Glutamatergic neuron (in vitro differentiated cells): ENCODE measurements around the gene CHODL. TPM values are rescaled to one million over a fixed set of nuclear protein-coding genes. Genes with fewer than 3 reads are reported as not detected.

ENCODE experiments used
- DNase-seq: peaks from one replicate; pipeline ENCODE4 v3.0.0; 2022
- H3K27ac Mint-ChIP-seq: one replicate; pipeline ENCODE4 v1.8.0; 2020; ENCODE audit warnings: mild to moderate bottlenecking, mixed read lengths, inconsistent platforms; ENCODE audit not compliant: unreplicated experiment
- H3K27me3 Mint-ChIP-seq: one replicate; pipeline ENCODE4 v1.8.0; 2020; ENCODE audit warnings: mild to moderate bottlenecking, moderate library complexity, mixed read lengths, inconsistent platforms; ENCODE audit not compliant: unreplicated experiment
- H3K36me3 Mint-ChIP-seq: one replicate; pipeline ENCODE4 v1.8.0; 2020; ENCODE audit warnings: mild to moderate bottlenecking, mixed read lengths, inconsistent platforms; ENCODE audit not compliant: unreplicated experiment
- H3K4me1 Mint-ChIP-seq: one replicate; pipeline ENCODE4 v1.8.0; 2020; ENCODE audit warnings: mild to moderate bottlenecking, low read depth, mixed read lengths, inconsistent platforms; ENCODE audit not compliant: unreplicated experiment
- H3K4me3 Mint-ChIP-seq: one replicate; pipeline ENCODE4 v1.8.0; 2020; ENCODE audit warnings: mild to moderate bottlenecking, mixed read lengths, inconsistent platforms; ENCODE audit not compliant: unreplicated experiment
- H3K9me3 Mint-ChIP-seq: one replicate; pipeline ENCODE4 v1.8.0; 2020; ENCODE audit warnings: mild to moderate bottlenecking, moderate library complexity, mixed read lengths, inconsistent platforms; ENCODE audit not compliant: unreplicated experiment
- total RNA-seq: library from RNA; stranded (reverse); fragmentation: NEBNext Ultra II Directional; extraction: Animal tissue kit (Norgen Biotek cat#: 25700); gene quantifications from one replicate; pipeline ENCODE4 v1.2.1, GENCODE V29; 2021; ENCODE audit not compliant: unreplicated experiment
- TF ChIP-seq, protein P1 (sequence below): fragments of 200-600 bp; sonication (generic); IDR thresholded peaks from one replicate; pipeline ENCODE4 v1.5.0; 2021; ENCODE audit not compliant: partially characterized antibody, unreplicated experiment

Gene CHODL
- total RNA-seq, 1 donor from 2014 or later, result 5.5 TPM

DNA sequence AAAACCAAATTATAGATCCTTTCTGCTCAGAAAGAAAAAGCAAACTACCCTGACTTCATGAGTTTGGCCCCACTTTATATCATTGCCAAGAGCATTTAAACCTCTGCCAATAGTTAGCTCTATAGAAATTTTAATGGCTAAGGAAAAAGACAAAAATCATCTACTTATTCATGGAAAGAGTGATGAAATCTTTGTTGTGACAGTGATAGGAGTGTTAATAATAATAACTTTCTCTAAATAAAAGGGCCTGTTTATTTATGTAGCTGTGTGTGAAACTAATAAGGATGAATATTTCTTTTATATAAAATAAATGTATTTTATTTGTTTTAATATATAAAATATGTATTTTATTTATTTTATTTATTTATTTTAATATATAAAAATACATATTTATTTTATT, 6.4 kb downstream of the CHODL start:
- peaks cover 5% of the 10 kb centered on the region for H3K9me3 Mint-ChIP-seq
- H3K27me3 Mint-ChIP-seq, result peaks cover 1% of the 10 kb centered on the region
- no peak overlapping the region for H3K4me3 Mint-ChIP-seq
- peaks cover 8% of the 10 kb centered on the region for H3K4me1 Mint-ChIP-seq
- H3K36me3 Mint-ChIP-seq, result no peaks in the 10 kb centered on the region
- DNase-seq, result no peak
- TF ChIP-seq, protein P1, sequence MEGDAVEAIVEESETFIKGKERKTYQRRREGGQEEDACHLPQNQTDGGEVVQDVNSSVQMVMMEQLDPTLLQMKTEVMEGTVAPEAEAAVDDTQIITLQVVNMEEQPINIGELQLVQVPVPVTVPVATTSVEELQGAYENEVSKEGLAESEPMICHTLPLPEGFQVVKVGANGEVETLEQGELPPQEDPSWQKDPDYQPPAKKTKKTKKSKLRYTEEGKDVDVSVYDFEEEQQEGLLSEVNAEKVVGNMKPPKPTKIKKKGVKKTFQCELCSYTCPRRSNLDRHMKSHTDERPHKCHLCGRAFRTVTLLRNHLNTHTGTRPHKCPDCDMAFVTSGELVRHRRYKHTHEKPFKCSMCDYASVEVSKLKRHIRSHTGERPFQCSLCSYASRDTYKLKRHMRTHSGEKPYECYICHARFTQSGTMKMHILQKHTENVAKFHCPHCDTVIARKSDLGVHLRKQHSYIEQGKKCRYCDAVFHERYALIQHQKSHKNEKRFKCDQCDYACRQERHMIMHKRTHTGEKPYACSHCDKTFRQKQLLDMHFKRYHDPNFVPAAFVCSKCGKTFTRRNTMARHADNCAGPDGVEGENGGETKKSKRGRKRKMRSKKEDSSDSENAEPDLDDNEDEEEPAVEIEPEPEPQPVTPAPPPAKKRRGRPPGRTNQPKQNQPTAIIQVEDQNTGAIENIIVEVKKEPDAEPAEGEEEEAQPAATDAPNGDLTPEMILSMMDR, result no peak
- no peak overlapping the region for H3K27ac Mint-ChIP-seq

DNA sequence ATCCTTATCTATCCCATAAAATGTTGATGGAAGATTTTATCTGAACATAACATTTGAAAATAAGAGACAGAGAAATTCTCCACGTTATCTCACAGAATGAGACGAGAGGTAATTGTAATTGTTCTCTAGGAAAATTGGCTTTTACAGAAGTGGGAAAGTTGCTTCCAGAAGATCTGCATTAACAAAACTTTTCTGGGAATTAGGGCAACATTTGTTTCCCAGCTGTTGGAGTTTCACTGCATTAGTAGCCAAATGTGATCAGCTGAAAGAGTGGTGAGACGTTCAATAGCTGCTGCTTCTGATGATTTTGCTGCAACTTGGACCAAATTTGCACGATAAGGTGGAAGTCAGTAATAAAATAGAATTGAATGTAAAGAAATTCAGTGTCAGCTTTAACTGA, 7.6 kb downstream of the CHODL start:
- H3K27ac Mint-ChIP-seq, result no peak overlapping the region
- H3K4me1 Mint-ChIP-seq, result peaks cover 8% of the 10 kb centered on the region
- no peak overlapping the region for H3K4me3 Mint-ChIP-seq
- peaks cover 5% of the 10 kb centered on the region for H3K9me3 Mint-ChIP-seq
- peaks cover 1% of the 10 kb centered on the region for H3K27me3 Mint-ChIP-seq
- TF ChIP-seq, protein P1, result no peak
- H3K36me3 Mint-ChIP-seq, result no peaks in the 10 kb centered on the region
- no peak for DNase-seq

DNA sequence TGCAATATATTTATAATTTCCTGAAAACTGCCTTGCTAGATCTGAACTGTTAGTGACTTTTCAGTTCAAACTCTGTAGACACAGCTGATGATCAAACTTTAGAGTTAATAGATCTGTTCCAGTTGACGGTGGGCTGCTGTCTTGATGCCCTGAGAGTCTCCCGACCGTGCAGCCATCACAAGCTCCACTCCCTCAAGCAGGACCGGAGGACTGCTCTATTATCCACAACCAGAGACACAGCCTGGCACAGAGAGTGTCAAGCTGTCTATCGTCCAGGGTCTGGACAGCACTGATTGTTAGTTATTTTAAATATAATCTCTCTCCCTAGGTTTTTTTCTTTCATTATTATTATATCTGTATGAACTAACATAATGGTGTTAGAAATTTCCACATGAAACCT, 8.0 kb downstream of the CHODL start:
- Mint-ChIP-seq H3K9me3 (peaks cover 5% of the 10 kb centered on the region), H3K27ac (peak overlapping the region; percentile 89), H3K4me3 (peak overlapping the region; percentile 65), H3K36me3 (no peaks in the 10 kb centered on the region), H3K27me3 (peaks cover 1% of the 10 kb centered on the region), H3K4me1 (peaks cover 8% of the 10 kb centered on the region)
- TF ChIP-seq, protein P1, result no peak
- DNase-seq, result peak; percentile 33

DNA sequence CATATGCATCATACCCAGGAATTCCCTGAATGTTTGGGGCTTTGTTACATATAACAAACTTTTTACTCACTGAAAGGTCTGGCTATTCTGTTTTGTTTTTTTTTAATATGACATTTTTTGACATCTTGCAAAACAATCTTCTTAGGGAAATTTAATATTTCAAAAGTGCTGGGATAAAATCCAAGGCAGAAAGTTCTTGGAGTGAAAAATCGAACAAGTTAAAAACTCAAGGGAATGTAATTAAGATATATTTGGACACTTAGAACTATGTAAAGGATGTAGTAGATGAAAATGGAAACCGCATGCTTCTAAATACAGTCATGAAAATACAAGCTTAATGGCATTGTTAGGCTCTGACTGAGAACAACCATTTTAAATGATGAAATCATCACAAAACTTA, 8.6 kb downstream of the CHODL start:
- Mint-ChIP-seq H3K27me3 (peaks cover 1% of the 10 kb centered on the region), H3K9me3 (peaks cover 5% of the 10 kb centered on the region), H3K4me3 (no peak overlapping the region), H3K4me1 (peaks cover 8% of the 10 kb centered on the region), H3K36me3 (no peaks in the 10 kb centered on the region), H3K27ac (no peak overlapping the region)
- no peak for DNase-seq
- TF ChIP-seq, protein P1, result no peak

DNA sequence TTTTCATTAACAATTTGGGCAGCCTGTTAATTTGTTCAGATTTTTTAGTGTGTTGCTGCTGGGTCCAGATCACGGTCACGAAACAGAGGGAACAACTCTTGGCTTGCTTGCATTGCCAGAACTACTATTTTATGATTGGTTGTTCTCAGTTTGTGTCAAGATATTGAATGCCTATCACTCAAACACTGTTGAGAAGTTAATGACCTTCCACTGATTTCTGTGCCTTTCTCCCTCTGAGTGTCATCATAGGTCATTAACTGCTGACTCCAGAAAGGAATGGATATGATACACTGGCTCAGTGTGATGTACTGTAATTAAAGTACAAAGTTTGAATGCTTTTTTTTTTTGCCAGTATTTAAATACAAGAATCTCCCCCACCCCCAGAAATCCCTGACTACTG, 9.2 kb downstream of the CHODL start:
- Mint-ChIP-seq H3K27ac (no peak overlapping the region), H3K27me3 (peaks cover 1% of the 10 kb centered on the region)
- TF ChIP-seq, protein P1, result no peak

More for the DNA sequence above, 9.2 kb downstream of the CHODL start:
- no peak for DNase-seq
- H3K4me3 Mint-ChIP-seq, result no peak overlapping the region
- no peaks in the 10 kb centered on the region for H3K36me3 Mint-ChIP-seq
- H3K9me3 Mint-ChIP-seq, result peaks cover 5% of the 10 kb centered on the region
- peaks cover 8% of the 10 kb centered on the region for H3K4me1 Mint-ChIP-seq
